Trophoblast cell (in vitro differentiated cells and primary cell): Measurements from ENCODE around the gene PAIP1.
"Not testable (repeated sequence)": the region's sequence is repeated elsewhere in the genome, so short reads cannot be mapped to it uniquely, and the experiment has no call there.

Experiments used
- DNase-seq, 2 donors: peaks; one replicate each; pipeline ENCODE4 v3.0.0-alpha.2; 2016
- H2AFZ ChIP-seq: 2 replicates; pipeline ENCODE4 v1.6.1; 2013; ENCODE audit warnings: low read length, moderate library complexity, mild to moderate bottlenecking; ENCODE audit not compliant: insufficient read depth, poor library complexity
- H2AK5ac ChIP-seq: 2 replicates; pipeline ENCODE4 v1.6.1; 2013; ENCODE audit warnings: mild to moderate bottlenecking, low read length
- H2BK120ac ChIP-seq: 2 replicates; pipeline ENCODE4 v1.6.1; 2013; ENCODE audit warnings: low read length, mild to moderate bottlenecking, moderate library complexity; ENCODE audit not compliant: insufficient read depth, poor library complexity
- H2BK12ac ChIP-seq: 2 replicates; pipeline ENCODE4 v1.6.1; 2013; ENCODE audit warnings: mild to moderate bottlenecking, low read length, moderate library complexity
- H2BK5ac ChIP-seq: 2 replicates; pipeline ENCODE4 v1.6.1; 2013; ENCODE audit warnings: low read length, low read depth, moderate library complexity, mild to moderate bottlenecking; ENCODE audit not compliant: poor library complexity
- H3K14ac ChIP-seq: 2 replicates; pipeline ENCODE4 v1.6.1; 2013; ENCODE audit warnings: mild to moderate bottlenecking, low read length
- H3K18ac ChIP-seq: 2 replicates; pipeline ENCODE4 v1.6.1; 2013; ENCODE audit warnings: mild to moderate bottlenecking, low read length
- H3K23ac ChIP-seq: 2 replicates; pipeline ENCODE4 v1.6.1; 2013; ENCODE audit warnings: low read length
- H3K27ac ChIP-seq: 2 replicates; pipeline ENCODE4 v1.5.1; 2013; ENCODE audit warnings: low read depth, mild to moderate bottlenecking, inconsistent platforms, low read length, moderate library complexity
- H3K27me3 ChIP-seq: 2 replicates; pipeline ENCODE4 v1.6.1; 2013; ENCODE audit warnings: inconsistent platforms, mild to moderate bottlenecking, low read length, moderate library complexity; ENCODE audit not compliant: insufficient read depth
- H3K36me3 ChIP-seq, 2 experiments: 1 replicate in 1 of 2; 2 replicates in 1 of 2; pipeline ENCODE4 v1.6.1; 2013; ENCODE audit warnings: low read length in 2 of 2, mild to moderate bottlenecking in 2 of 2, moderate library complexity in 1 of 2; ENCODE audit not compliant: insufficient read depth in 2 of 2, control insufficient read depth in 1 of 2
- H3K4ac ChIP-seq: 2 replicates; pipeline ENCODE4 v1.6.1; 2013; ENCODE audit warnings: low read depth, mild to moderate bottlenecking, low read length, moderate library complexity
- H3K4me1 ChIP-seq, 2 experiments: 1 replicate in 1 of 2; 2 replicates in 1 of 2; pipeline ENCODE4 v1.6.1; 2013; ENCODE audit warnings: low read length in 2 of 2, mild to moderate bottlenecking in 2 of 2, moderate library complexity in 1 of 2; ENCODE audit not compliant: insufficient read depth in 2 of 2, control insufficient read depth in 1 of 2
- H3K4me2 ChIP-seq: 2 replicates; pipeline ENCODE4 v1.6.1; 2013; ENCODE audit warnings: inconsistent platforms, mild to moderate bottlenecking, low read length, moderate library complexity
- H3K4me3 ChIP-seq: 2 replicates; pipeline ENCODE4 v1.5.1; 2013; ENCODE audit warnings: mild to moderate bottlenecking, low read depth, low read length, inconsistent platforms
- H3K79me1 ChIP-seq: one replicate; pipeline ENCODE4 v1.6.1; 2013; ENCODE audit warnings: low read length
- H3K79me2 ChIP-seq: 2 replicates; pipeline ENCODE4 v1.6.1; 2013; ENCODE audit warnings: low read length, mild to moderate bottlenecking; ENCODE audit not compliant: control insufficient read depth, insufficient read depth, poor library complexity
- H3K9ac ChIP-seq: 2 replicates; pipeline ENCODE4 v1.6.1; 2013; ENCODE audit warnings: mild to moderate bottlenecking, low read length
- H3K9me3 ChIP-seq: 2 replicates; pipeline ENCODE4 v1.6.1; 2013; ENCODE audit warnings: low read depth, mild to moderate bottlenecking, control low read depth, inconsistent platforms, low read length; ENCODE audit not compliant: insufficient read depth
- H4K12ac ChIP-seq: 2 replicates; pipeline ENCODE4 v1.6.1; 2013; ENCODE audit warnings: low read depth, mild to moderate bottlenecking, low read length, moderate library complexity
- H4K8ac ChIP-seq: 2 replicates; pipeline ENCODE4 v1.6.1; 2013; ENCODE audit warnings: low read depth, mild to moderate bottlenecking, low read length, moderate library complexity
- H4K91ac ChIP-seq: one replicate; pipeline ENCODE4 v1.6.1; 2013; ENCODE audit warnings: low read depth, mild to moderate bottlenecking, low read length, moderate library complexity
- WGBS: extraction: QIAGEN DNeasy Blood & Tissue Kit; methylation state at CpG from one replicate; pipeline ENCODE4 v1.1.7; 2013; ENCODE audit warnings: missing lambda C conversion rate; ENCODE audit not compliant: insufficient read length, insufficient coverage; ENCODE audit errors: extremely low coverage; 5-methylcytosine and 5-hydroxymethylcytosine counted together

The PAIP1 gene

GRCh38 chr5:43514471-43514815 is 42.4 kb downstream of the PAIP1 start:
- Histone ChIP-seq H3K4me2 (peak overlapping the region; percentile 74), H3K79me1 (peaks cover 3% of the 10 kb centered on the region), H3K9me3 (no peaks in the 10 kb centered on the region), H3K14ac (peak overlapping the region; percentile 35), H3K27me3 (no peaks in the 10 kb centered on the region), H4K8ac (peak overlapping the region; percentile 86), H3K9ac (peak overlapping the region; percentile 28), H3K4ac (no peak overlapping the region), H3K23ac (no peak overlapping the region), H3K4me3 (peak overlapping the region; percentile 72), H4K12ac (peak overlapping the region; percentile 35), H3K18ac (no peak overlapping the region), H2BK120ac (peak overlapping the region; percentile 55), H3K36me3 (peaks cover 0 to 3% of the 10 kb centered on the region in 2 experiments), H2BK5ac (peak overlapping the region; percentile 75), H3K27ac (peak overlapping the region; percentile 50), H2AK5ac (no peak overlapping the region), H3K79me2 (no peaks in the 10 kb centered on the region), H2AFZ (peak overlapping the region; percentile 58), H4K91ac (no peak overlapping the region), H3K4me1 (peaks cover 0 to 2% of the 10 kb centered on the region in 2 experiments), H2BK12ac (no peak overlapping the region)
- no CpG with 5 or more reads among the region's 6 CpGs for WGBS
- DNase-seq = peak; percentile 52 to 73

- Histone ChIP-seq H4K91ac (no peak overlapping the region), H3K27me3 (no peaks in the 10 kb centered on the region), H2BK12ac (no peak overlapping the region), H3K23ac (no peak overlapping the region), H4K8ac (no peak overlapping the region), H3K4me2 (peak overlapping the region; percentile 74), H3K27ac (no peak overlapping the region), H2BK5ac (no peak overlapping the region), H3K9ac (no peak overlapping the region), H2AFZ (no peak overlapping the region), H3K79me1 (peaks cover 3% of the 10 kb centered on the region), H3K4ac (no peak overlapping the region), H2BK120ac (no peak overlapping the region), H3K79me2 (no peaks in the 10 kb centered on the region), H3K18ac (no peak overlapping the region), H3K36me3 (peaks cover 0 to 3% of the 10 kb centered on the region in 2 experiments), H3K9me3 (no peaks in the 10 kb centered on the region), H3K4me3 (no peak overlapping the region), H2AK5ac (no peak overlapping the region), H3K14ac (no peak overlapping the region), H4K12ac (no peak overlapping the region), H3K4me1 (peaks cover 0 to 2% of the 10 kb centered on the region in 2 experiments)
- WGBS = no CpG with 5 or more reads among the region's 4 CpGs
- DNase-seq = no peak
Observed at GRCh38 chr5:43514025-43514424, 42.9 kb downstream of the PAIP1 start.

- H2AFZ ChIP-seq, H4K8ac ChIP-seq, H3K23ac ChIP-seq, DNase-seq, H4K91ac ChIP-seq, H3K18ac ChIP-seq, H2BK12ac ChIP-seq, H3K79me1 ChIP-seq, H3K9ac ChIP-seq, H3K27ac ChIP-seq, H3K79me2 ChIP-seq, H2BK120ac ChIP-seq, H3K4ac ChIP-seq, H3K4me3 ChIP-seq, H3K27me3 ChIP-seq, H4K12ac ChIP-seq, H3K36me3 ChIP-seq, H3K4me2 ChIP-seq, H2BK5ac ChIP-seq, H3K4me1 ChIP-seq, H3K14ac ChIP-seq, H2AK5ac ChIP-seq, H3K9me3 ChIP-seq: not testable (repeated sequence)
- WGBS = no CpG with 5 or more reads among the region's 36 CpGs
Observed at GRCh38 chr5:43511062-43511461, 45.8 kb downstream of the PAIP1 start.

GRCh38 chr5:43498581-43498980 is 58.3 kb downstream of the PAIP1 start:
- Histone ChIP-seq H3K4me3 (no peak overlapping the region), H2BK5ac (no peak overlapping the region), H3K4me2 (no peak overlapping the region), H3K14ac (no peak overlapping the region), H3K79me2 (no peaks in the 10 kb centered on the region), H3K36me3 (no peaks in the 10 kb centered on the region), H3K23ac (no peak overlapping the region), H3K9me3 (no peaks in the 10 kb centered on the region), H2AFZ (no peak overlapping the region), H4K8ac (no peak overlapping the region), H3K27ac (no peak overlapping the region), H2BK12ac (no peak overlapping the region), H4K12ac (no peak overlapping the region), H3K9ac (no peak overlapping the region), H2BK120ac (no peak overlapping the region), H3K79me1 (no peaks in the 10 kb centered on the region), H3K4me1 (no peaks in the 10 kb centered on the region), H4K91ac (no peak overlapping the region), H2AK5ac (no peak overlapping the region), H3K27me3 (no peaks in the 10 kb centered on the region), H3K4ac (no peak overlapping the region), H3K18ac (no peak overlapping the region)
- DNase-seq = no peak
- WGBS = no CpG with 5 or more reads among the region's 2 CpGs
